ENCODE measurements around the gene STK38. TPM values are rescaled to one million over a fixed set of nuclear protein-coding genes. Genes with fewer than 3 reads are reported as not detected.

The STK38 gene
- total and polyA plus RNA-seq, 4 donors = 9.3 to 21.8 (median 12.3) TPM

- Histone ChIP-seq H3K27ac (ENCODE audit: low read depth in 1 of 2, low read length in 2 of 2) (no peak overlapping the region), H3K4me1 (ENCODE audit: control insufficient read depth in 4 of 4, insufficient read depth in 4 of 4, low read length in 3 of 4) (peaks cover 2 to 20% (median 13%) of the 10 kb centered on the region in 4 donors), H3K4me3 (ENCODE audit: low read depth in 1 of 3, low read length in 3 of 3) (no peak overlapping the region), H3K27me3 (ENCODE audit: control insufficient read depth in 4 of 4, insufficient read depth in 4 of 4, low read length in 3 of 4) (no peaks in the 10 kb centered on the region), H3K36me3 (ENCODE audit: control insufficient read depth in 4 of 4, insufficient read depth in 3 of 4, low read depth in 1 of 4, low read length in 3 of 4) (no peaks in the 10 kb centered on the region), H3K9ac (ENCODE audit: low read depth in 1 of 2, low read length in 2 of 2) (no peak overlapping the region), H3K9me3 (ENCODE audit: control insufficient read depth in 4 of 4, low read length in 3 of 4) (no peaks in the 10 kb centered on the region)
- DNase-seq (ENCODE audit: low spot score) = no peak
- 94% methylated on average over 2 of the region's 2 CpGs for WGBS
- TF ChIP-seq, protein P1, sequence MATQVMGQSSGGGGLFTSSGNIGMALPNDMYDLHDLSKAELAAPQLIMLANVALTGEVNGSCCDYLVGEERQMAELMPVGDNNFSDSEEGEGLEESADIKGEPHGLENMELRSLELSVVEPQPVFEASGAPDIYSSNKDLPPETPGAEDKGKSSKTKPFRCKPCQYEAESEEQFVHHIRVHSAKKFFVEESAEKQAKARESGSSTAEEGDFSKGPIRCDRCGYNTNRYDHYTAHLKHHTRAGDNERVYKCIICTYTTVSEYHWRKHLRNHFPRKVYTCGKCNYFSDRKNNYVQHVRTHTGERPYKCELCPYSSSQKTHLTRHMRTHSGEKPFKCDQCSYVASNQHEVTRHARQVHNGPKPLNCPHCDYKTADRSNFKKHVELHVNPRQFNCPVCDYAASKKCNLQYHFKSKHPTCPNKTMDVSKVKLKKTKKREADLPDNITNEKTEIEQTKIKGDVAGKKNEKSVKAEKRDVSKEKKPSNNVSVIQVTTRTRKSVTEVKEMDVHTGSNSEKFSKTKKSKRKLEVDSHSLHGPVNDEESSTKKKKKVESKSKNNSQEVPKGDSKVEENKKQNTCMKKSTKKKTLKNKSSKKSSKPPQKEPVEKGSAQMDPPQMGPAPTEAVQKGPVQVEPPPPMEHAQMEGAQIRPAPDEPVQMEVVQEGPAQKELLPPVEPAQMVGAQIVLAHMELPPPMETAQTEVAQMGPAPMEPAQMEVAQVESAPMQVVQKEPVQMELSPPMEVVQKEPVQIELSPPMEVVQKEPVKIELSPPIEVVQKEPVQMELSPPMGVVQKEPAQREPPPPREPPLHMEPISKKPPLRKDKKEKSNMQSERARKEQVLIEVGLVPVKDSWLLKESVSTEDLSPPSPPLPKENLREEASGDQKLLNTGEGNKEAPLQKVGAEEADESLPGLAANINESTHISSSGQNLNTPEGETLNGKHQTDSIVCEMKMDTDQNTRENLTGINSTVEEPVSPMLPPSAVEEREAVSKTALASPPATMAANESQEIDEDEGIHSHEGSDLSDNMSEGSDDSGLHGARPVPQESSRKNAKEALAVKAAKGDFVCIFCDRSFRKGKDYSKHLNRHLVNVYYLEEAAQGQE (IDR thresholded peaks at IDR 0.05) = no peak
- TF ChIP-seq ATF3 (IDR thresholded peaks at IDR 0.05) (no peak), FOXA2 (IDR thresholded peaks at IDR 0.05) (no peak), ZBTB33 (IDR thresholded peaks at IDR 0.05) (no peak), GABPA (IDR thresholded peaks at IDR 0.05 in 1 of 2, conservative IDR thresholded peaks at IDR 0.05 in 1 of 2) (no peak), SP1 (IDR thresholded peaks at IDR 0.05) (no peak), TAF1 (conservative IDR thresholded peaks at IDR 0.05) (no peak), EGR1 (IDR thresholded peaks at IDR 0.05; ENCODE audit: low read depth in 2 of 2) (no peak), RAD21 (IDR thresholded peaks at IDR 0.05) (no peak), CTCF (IDR thresholded peaks at IDR 0.05; ENCODE audit: low read depth, low read length, missing input control) (no peak), HNF4A (conservative IDR thresholded peaks at IDR 0.05) (no peak)
These were observed 1.1 kb upstream of the STK38 start for GRCh38 chr6:36548401-36548743.

DNA sequence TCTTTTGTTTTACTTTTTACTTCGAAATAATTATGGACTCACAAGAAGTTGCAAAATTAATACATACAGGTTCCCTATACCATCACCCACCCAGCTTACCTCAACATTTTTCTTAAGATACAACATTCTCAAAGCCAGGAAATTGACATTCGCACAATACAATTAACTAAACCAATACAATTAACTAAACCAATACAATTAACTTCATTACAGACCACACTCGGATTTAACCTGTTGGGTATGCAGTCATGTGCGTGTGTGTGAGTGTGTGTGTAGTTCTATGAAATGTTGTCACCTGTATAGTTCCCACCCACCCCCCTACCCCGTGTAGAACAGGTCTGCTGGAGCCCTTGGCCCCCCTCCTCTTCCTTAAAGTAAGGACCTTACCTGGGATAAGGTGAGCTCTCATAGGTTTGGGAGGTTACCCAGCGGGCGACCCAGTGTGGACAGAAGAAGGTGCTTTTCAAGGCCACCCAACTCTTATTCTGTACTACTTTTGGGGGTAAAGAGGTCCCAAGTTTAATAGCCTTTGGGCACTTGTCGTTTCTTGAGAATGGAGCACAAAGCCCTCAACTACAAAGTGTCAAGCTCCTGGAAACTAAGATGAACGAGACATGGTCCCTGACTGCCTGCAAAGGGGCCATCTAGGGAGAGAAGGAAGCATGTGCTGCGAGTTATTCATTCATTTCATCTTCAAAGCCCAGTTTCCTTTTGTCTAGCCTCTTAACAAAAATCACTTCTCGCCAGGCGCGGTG is 544 bp upstream of the STK38 start:
- Histone ChIP-seq H3K36me3 (ENCODE audit: control insufficient read depth in 4 of 4, insufficient read depth in 3 of 4, low read depth in 1 of 4, low read length in 3 of 4) (no peaks in the 10 kb centered on the region), H3K9me3 (ENCODE audit: control insufficient read depth in 4 of 4, low read length in 3 of 4) (no peaks in the 10 kb centered on the region), H3K4me3 (ENCODE audit: low read depth in 1 of 3, low read length in 3 of 3) (peak overlapping the region in 1 of 3 donors; percentile 82), H3K27me3 (ENCODE audit: control insufficient read depth in 4 of 4, insufficient read depth in 4 of 4, low read length in 3 of 4) (no peaks in the 10 kb centered on the region), H3K27ac (ENCODE audit: low read depth in 1 of 2, low read length in 2 of 2) (peak overlapping the region; percentile 9 to 94), H3K9ac (ENCODE audit: low read depth in 1 of 2, low read length in 2 of 2) (no peak overlapping the region), H3K4me1 (ENCODE audit: control insufficient read depth in 4 of 4, insufficient read depth in 4 of 4, low read length in 3 of 4) (peaks cover 4 to 20% (median 13%) of the 10 kb centered on the region in 4 donors)
- no peak for TF ChIP-seq GABPA (IDR thresholded peaks at IDR 0.05 in 1 of 2, conservative IDR thresholded peaks at IDR 0.05 in 1 of 2)
- TF ChIP-seq SP1 (IDR thresholded peaks at IDR 0.05) = peak; percentile 0
- DNase-seq (ENCODE audit: low spot score) = peak; percentile 35
- 65% methylated on average over 13 of the region's 13 CpGs for WGBS

All from liver (tissue), 9 donors.